ENCODE data around the gene DAO.

DNA sequence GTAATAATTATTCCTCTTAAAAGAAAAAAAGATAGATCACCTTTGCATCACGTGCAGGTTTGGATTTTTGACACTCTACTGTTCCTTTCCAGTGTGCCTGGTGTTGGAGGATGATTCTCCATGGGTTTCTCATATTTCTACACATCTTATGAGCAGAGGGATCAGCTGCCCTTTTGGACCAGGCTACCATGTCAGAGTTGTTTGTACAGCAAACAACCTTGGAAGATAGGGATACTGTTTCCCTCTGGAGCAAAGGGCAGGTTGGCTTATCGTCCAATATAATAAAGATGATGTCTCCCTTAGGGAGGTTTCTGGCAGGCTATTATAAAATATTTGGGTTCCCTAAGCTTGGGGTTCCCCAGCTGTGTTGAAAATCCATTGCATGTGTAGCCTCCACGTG lies 42.1 kb downstream of the DAO start:
- TF ChIP-seq, protein P1, sequence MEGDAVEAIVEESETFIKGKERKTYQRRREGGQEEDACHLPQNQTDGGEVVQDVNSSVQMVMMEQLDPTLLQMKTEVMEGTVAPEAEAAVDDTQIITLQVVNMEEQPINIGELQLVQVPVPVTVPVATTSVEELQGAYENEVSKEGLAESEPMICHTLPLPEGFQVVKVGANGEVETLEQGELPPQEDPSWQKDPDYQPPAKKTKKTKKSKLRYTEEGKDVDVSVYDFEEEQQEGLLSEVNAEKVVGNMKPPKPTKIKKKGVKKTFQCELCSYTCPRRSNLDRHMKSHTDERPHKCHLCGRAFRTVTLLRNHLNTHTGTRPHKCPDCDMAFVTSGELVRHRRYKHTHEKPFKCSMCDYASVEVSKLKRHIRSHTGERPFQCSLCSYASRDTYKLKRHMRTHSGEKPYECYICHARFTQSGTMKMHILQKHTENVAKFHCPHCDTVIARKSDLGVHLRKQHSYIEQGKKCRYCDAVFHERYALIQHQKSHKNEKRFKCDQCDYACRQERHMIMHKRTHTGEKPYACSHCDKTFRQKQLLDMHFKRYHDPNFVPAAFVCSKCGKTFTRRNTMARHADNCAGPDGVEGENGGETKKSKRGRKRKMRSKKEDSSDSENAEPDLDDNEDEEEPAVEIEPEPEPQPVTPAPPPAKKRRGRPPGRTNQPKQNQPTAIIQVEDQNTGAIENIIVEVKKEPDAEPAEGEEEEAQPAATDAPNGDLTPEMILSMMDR (IDR thresholded peaks at IDR 0.05; ENCODE audit: poor library complexity, severe bottlenecking), result no peak
- TF ChIP-seq SMC3 (conservative IDR thresholded peaks at IDR 0.05; ENCODE audit: poor library complexity) (no peak), TAF1 (IDR thresholded peaks at IDR 0.05; ENCODE audit: low read depth) (no peak), MXI1 (conservative IDR thresholded peaks at IDR 0.05; ENCODE audit: poor library complexity, severe bottlenecking) (no peak), EP300 (conservative IDR thresholded peaks at IDR 0.05; ENCODE audit: poor library complexity, severe bottlenecking) (no peak), RAD21 (conservative IDR thresholded peaks at IDR 0.05) (no peak)
- TF ChIP-seq, protein P2, sequence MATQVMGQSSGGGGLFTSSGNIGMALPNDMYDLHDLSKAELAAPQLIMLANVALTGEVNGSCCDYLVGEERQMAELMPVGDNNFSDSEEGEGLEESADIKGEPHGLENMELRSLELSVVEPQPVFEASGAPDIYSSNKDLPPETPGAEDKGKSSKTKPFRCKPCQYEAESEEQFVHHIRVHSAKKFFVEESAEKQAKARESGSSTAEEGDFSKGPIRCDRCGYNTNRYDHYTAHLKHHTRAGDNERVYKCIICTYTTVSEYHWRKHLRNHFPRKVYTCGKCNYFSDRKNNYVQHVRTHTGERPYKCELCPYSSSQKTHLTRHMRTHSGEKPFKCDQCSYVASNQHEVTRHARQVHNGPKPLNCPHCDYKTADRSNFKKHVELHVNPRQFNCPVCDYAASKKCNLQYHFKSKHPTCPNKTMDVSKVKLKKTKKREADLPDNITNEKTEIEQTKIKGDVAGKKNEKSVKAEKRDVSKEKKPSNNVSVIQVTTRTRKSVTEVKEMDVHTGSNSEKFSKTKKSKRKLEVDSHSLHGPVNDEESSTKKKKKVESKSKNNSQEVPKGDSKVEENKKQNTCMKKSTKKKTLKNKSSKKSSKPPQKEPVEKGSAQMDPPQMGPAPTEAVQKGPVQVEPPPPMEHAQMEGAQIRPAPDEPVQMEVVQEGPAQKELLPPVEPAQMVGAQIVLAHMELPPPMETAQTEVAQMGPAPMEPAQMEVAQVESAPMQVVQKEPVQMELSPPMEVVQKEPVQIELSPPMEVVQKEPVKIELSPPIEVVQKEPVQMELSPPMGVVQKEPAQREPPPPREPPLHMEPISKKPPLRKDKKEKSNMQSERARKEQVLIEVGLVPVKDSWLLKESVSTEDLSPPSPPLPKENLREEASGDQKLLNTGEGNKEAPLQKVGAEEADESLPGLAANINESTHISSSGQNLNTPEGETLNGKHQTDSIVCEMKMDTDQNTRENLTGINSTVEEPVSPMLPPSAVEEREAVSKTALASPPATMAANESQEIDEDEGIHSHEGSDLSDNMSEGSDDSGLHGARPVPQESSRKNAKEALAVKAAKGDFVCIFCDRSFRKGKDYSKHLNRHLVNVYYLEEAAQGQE (IDR thresholded peaks at IDR 0.05; ENCODE audit: borderline replicate concordance), result no peak

All from neural cell (in vitro differentiated cells).